HepG2 (cell line): ENCODE measurements around the gene IGFBP6. TPM values are rescaled to one million over a fixed set of nuclear protein-coding genes. Genes with fewer than 3 reads are reported as not detected.

Experiments
- CERS6 ChIP-seq: sonication (generic); formaldehyde crosslinking; IDR thresholded peaks from 2 replicates; pipeline ENCODE4 v1.5.0; 2020; ENCODE audit warnings: missing genetic modification reagents
- FOXA3 ChIP-seq: IDR thresholded peaks from 2 replicates; pipeline ENCODE4 v1.6.1; 2016; ENCODE audit warnings: missing genetic modification reagents, missing compliant biosample characterization
- ZEB1 ChIP-seq: IDR thresholded peaks from 2 replicates; pipeline ENCODE4 v1.6.1; 2012; ENCODE audit warnings: mild to moderate bottlenecking, low read depth, inconsistent platforms; ENCODE audit not compliant: insufficient replicate concordance
- ZNF10 ChIP-seq: sonication (generic); formaldehyde crosslinking; IDR thresholded peaks from 2 replicates; pipeline ENCODE4 v1.4.0; 2020; ENCODE audit warnings: mild to moderate bottlenecking, low read depth, missing genetic modification reagents, borderline replicate concordance
- polyA plus RNA-seq, 8 experiments: library from polyadenylated mRNA; depleted of rRNA in 3 of 8; stranded (reverse) in 7 of 8; unstranded in 1 of 8; fragments of >200 nt; fragmentation: Illumina TruSeq in 4 of 8; extraction: Trizol in 4 of 8; gene quantifications; 2 replicates each; pipeline versions ENCODE4 v1.2.1 to v1.2.3, GENCODE V29; 2011 to 2016; ENCODE audit warnings: low read depth in 4 of 8, missing spikeins in 1 of 8, mixed read lengths in 1 of 8; ENCODE audit not compliant: insufficient read depth in 1 of 8
- total RNA-seq, 5 experiments: library from RNA; depleted of rRNA; stranded (reverse); fragments of >200 nt; fragmentation: Illumina TruSeq; extraction: Trizol; gene quantifications; 2 replicates each; pipeline ENCODE4 v1.2.3, GENCODE V29; 2016; ENCODE audit warnings: low read depth in 1 of 5
- TF ChIP-seq, protein P1 (sequence below): sonication (generic); formaldehyde crosslinking; IDR thresholded peaks from 2 replicates; pipeline ENCODE4 v1.4.0; 2020; ENCODE audit warnings: missing genetic modification reagents
- TF ChIP-seq, protein P2 (sequence below): sonication (generic); formaldehyde crosslinking; IDR thresholded peaks from 2 replicates; pipeline ENCODE4 v1.9.0; 2022; ENCODE audit warnings: low read depth, missing genetic modification reagents
- TF ChIP-seq, protein P3 (sequence below): sonication (generic); formaldehyde crosslinking; IDR thresholded peaks from 2 replicates; pipeline ENCODE4 v1.8.0; 2022; ENCODE audit warnings: missing genetic modification reagents, mild to moderate bottlenecking, moderate library complexity, borderline replicate concordance

The IGFBP6 gene
- total and polyA plus RNA-seq, 2 of the 13 experiments (the other 11 are each of a cell fraction or from before 2014, with no cell fraction given), result 3.9 to 25.2 TPM

DNA sequence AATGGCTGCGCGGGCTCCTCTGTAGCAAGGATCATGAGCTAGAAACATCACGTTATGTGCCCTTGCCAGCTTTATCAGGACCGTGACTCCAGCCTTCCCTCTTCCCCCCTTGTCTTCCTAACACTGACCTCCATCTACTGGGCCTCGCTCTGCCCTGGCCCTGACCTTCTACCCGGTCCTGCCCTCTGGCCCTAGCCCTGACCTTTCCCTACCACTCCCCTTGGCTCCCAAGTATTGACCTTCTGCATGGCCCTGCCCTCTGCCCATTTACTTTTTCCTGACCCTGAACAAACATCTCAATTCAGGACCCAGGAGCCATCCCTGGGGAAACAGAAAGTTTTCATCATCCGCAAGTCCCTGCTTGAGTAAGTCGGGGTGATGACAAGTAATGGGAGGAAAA is 7.8 kb downstream of the IGFBP6 start (continued):
- TF ChIP-seq, protein P1, sequence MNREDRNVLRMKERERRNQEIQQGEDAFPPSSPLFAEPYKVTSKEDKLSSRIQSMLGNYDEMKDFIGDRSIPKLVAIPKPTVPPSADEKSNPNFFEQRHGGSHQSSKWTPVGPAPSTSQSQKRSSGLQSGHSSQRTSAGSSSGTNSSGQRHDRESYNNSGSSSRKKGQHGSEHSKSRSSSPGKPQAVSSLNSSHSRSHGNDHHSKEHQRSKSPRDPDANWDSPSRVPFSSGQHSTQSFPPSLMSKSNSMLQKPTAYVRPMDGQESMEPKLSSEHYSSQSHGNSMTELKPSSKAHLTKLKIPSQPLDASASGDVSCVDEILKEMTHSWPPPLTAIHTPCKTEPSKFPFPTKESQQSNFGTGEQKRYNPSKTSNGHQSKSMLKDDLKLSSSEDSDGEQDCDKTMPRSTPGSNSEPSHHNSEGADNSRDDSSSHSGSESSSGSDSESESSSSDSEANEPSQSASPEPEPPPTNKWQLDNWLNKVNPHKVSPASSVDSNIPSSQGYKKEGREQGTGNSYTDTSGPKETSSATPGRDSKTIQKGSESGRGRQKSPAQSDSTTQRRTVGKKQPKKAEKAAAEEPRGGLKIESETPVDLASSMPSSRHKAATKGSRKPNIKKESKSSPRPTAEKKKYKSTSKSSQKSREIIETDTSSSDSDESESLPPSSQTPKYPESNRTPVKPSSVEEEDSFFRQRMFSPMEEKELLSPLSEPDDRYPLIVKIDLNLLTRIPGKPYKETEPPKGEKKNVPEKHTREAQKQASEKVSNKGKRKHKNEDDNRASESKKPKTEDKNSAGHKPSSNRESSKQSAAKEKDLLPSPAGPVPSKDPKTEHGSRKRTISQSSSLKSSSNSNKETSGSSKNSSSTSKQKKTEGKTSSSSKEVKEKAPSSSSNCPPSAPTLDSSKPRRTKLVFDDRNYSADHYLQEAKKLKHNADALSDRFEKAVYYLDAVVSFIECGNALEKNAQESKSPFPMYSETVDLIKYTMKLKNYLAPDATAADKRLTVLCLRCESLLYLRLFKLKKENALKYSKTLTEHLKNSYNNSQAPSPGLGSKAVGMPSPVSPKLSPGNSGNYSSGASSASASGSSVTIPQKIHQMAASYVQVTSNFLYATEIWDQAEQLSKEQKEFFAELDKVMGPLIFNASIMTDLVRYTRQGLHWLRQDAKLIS (CRISPR knock-in tag), result no peak
- TF ChIP-seq FOXA3 (CRISPR knock-in tag) (0 out of 2 replicates have a peak, but pooled peaks have one; percentile 9), CERS6 (CRISPR knock-in tag) (no peak), ZEB1 (no peak), ZNF10 (CRISPR knock-in tag) (no peak)
- TF ChIP-seq, protein P2, sequence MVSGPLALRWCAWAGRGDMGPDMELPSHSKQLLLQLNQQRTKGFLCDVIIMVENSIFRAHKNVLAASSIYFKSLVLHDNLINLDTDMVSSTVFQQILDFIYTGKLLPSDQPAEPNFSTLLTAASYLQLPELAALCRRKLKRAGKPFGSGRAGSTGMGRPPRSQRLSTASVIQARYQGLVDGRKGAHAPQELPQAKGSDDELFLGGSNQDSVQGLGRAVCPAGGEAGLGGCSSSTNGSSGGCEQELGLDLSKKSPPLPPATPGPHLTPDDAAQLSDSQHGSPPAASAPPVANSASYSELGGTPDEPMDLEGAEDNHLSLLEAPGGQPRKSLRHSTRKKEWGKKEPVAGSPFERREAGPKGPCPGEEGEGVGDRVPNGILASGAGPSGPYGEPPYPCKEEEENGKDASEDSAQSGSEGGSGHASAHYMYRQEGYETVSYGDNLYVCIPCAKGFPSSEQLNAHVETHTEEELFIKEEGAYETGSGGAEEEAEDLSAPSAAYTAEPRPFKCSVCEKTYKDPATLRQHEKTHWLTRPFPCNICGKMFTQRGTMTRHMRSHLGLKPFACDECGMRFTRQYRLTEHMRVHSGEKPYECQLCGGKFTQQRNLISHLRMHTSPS, result no peak; the same call in 1 of the 2 replicates
- TF ChIP-seq, protein P3, sequence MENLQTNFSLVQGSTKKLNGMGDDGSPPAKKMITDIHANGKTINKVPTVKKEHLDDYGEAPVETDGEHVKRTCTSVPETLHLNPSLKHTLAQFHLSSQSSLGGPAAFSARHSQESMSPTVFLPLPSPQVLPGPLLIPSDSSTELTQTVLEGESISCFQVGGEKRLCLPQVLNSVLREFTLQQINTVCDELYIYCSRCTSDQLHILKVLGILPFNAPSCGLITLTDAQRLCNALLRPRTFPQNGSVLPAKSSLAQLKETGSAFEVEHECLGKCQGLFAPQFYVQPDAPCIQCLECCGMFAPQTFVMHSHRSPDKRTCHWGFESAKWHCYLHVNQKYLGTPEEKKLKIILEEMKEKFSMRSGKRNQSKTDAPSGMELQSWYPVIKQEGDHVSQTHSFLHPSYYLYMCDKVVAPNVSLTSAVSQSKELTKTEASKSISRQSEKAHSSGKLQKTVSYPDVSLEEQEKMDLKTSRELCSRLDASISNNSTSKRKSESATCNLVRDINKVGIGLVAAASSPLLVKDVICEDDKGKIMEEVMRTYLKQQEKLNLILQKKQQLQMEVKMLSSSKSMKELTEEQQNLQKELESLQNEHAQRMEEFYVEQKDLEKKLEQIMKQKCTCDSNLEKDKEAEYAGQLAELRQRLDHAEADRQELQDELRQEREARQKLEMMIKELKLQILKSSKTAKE (CRISPR knock-in tag), result peak; percentile 29; the same call in 1 of the 2 replicates
